ENCODE measurements around the gene THSD7B.

THSD7B gene

GRCh38 chr2:137449454-137449853 lies 684.1 kb downstream of the THSD7B start:
- no peak for TF ChIP-seq CTCF (IDR thresholded peaks at IDR 0.05; ENCODE audit: control insufficient read depth, insufficient read depth, low read depth, low read length, missing control alignments)
- H3K4me3 ChIP-seq (ENCODE audit: control insufficient read depth, low read depth, low read length): no peak overlapping the region

GRCh38 chr2:137454886-137455285 lies 689.5 kb downstream of the THSD7B start:
- DNase-seq (ENCODE audit: low read depth): no peak
- no peak overlapping the region for H3K4me3 ChIP-seq (ENCODE audit: control insufficient read depth, low read depth, low read length)
- TF ChIP-seq CTCF (IDR thresholded peaks at IDR 0.05; ENCODE audit: control insufficient read depth, insufficient read depth, low read depth, low read length, missing control alignments): no peak

More at GRCh38 chr2:137449454-137449853, 684.1 kb downstream of the THSD7B start:
- no peak for DNase-seq (ENCODE audit: low read depth)

GRCh38 chr2:137467246-137467862 lies 702.0 kb downstream of the THSD7B start:
- DNase-seq (ENCODE audit: low read depth): no peak
- no peak overlapping the region for H3K4me3 ChIP-seq (ENCODE audit: control insufficient read depth, low read depth, low read length)
- peak; percentile 38 for TF ChIP-seq CTCF (IDR thresholded peaks at IDR 0.05; ENCODE audit: control insufficient read depth, insufficient read depth, low read depth, low read length, missing control alignments)

GRCh38 chr2:137493261-137493660 lies 727.9 kb downstream of the THSD7B start:
- no peak for DNase-seq (ENCODE audit: low read depth)
- TF ChIP-seq CTCF (IDR thresholded peaks at IDR 0.05; ENCODE audit: control insufficient read depth, insufficient read depth, low read depth, low read length, missing control alignments): no peak
- no peak overlapping the region for H3K4me3 ChIP-seq (ENCODE audit: control insufficient read depth, low read depth, low read length)

GRCh38 chr2:137500599-137500998 lies 735.3 kb downstream of the THSD7B start:
- TF ChIP-seq CTCF (IDR thresholded peaks at IDR 0.05; ENCODE audit: control insufficient read depth, insufficient read depth, low read depth, low read length, missing control alignments): no peak
- DNase-seq (ENCODE audit: low read depth): no peak
- no peak overlapping the region for H3K4me3 ChIP-seq (ENCODE audit: control insufficient read depth, low read depth, low read length)

- DNase-seq (ENCODE audit: low read depth): no peak
- H3K4me3 ChIP-seq (ENCODE audit: control insufficient read depth, low read depth, low read length): no peak overlapping the region
- no peak for TF ChIP-seq CTCF (IDR thresholded peaks at IDR 0.05; ENCODE audit: control insufficient read depth, insufficient read depth, low read depth, low read length, missing control alignments)
These were observed 741.9 kb downstream of the THSD7B start for GRCh38 chr2:137507237-137507636.

Data from AG09309 (cell line).